ENCODE measurements around the gene ISG20L2. TPM values are rescaled to one million over a fixed set of nuclear protein-coding genes. Genes with fewer than 3 reads are reported as not detected.

Gene ISG20L2
- total RNA-seq, 2 donors from 2014 or later, result 13.6 to 18.0 TPM

DNA sequence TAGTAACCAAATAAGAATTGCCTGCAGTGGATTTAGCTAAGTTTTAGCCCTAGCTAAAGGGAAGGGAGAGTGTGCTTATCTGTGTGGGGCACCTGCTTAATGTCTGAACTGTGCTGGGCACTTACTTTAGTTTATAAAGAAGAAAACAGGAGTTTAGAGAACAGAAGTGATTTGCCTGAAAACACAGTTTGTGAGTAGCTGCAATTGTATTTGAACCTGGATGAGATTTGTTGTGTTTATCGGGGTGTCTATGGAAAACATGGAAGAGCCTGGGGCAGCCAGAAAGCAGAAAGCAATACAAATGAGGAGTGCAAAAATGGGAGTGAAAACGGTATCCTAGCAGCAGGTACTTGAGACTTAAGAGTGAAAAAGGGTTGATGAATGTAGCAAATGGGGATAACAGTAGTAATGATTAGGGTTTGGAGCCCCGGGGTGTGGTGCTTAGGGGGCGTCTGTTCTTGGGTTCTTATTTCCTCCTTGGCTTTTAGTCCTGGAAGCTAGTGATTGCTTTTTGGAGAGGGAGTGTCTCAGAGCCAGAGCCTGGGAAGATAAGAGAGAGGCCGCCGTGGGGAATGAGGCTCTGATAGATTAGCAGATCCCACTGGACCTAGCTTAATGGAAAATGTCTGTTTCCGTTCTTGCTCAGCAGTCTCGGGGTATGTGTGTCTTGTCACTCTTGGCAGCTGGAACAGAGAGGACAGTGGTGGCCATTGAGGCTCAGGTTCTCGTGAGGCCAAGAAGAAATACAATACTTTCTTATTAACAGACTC, 44.3 kb upstream of the ISG20L2 start:
- peaks cover 7% of the 10 kb centered on the region for H3K36me3 ChIP-seq
- no peak overlapping the region for H3K4me3 ChIP-seq
- H3K9me3 ChIP-seq, result no peaks in the 10 kb centered on the region
- TF ChIP-seq, protein P1, sequence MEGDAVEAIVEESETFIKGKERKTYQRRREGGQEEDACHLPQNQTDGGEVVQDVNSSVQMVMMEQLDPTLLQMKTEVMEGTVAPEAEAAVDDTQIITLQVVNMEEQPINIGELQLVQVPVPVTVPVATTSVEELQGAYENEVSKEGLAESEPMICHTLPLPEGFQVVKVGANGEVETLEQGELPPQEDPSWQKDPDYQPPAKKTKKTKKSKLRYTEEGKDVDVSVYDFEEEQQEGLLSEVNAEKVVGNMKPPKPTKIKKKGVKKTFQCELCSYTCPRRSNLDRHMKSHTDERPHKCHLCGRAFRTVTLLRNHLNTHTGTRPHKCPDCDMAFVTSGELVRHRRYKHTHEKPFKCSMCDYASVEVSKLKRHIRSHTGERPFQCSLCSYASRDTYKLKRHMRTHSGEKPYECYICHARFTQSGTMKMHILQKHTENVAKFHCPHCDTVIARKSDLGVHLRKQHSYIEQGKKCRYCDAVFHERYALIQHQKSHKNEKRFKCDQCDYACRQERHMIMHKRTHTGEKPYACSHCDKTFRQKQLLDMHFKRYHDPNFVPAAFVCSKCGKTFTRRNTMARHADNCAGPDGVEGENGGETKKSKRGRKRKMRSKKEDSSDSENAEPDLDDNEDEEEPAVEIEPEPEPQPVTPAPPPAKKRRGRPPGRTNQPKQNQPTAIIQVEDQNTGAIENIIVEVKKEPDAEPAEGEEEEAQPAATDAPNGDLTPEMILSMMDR (IDR thresholded peaks at IDR 0.05), result no peak
- peak overlapping the region; percentile 21 to 59 for H3K27ac ChIP-seq
- no peak for DNase-seq (ENCODE audit: low spot score)
- no peaks in the 10 kb centered on the region for H3K27me3 ChIP-seq
- peaks cover 0 to 75% of the 10 kb centered on the region in 2 donors for H3K4me1 ChIP-seq

DNA sequence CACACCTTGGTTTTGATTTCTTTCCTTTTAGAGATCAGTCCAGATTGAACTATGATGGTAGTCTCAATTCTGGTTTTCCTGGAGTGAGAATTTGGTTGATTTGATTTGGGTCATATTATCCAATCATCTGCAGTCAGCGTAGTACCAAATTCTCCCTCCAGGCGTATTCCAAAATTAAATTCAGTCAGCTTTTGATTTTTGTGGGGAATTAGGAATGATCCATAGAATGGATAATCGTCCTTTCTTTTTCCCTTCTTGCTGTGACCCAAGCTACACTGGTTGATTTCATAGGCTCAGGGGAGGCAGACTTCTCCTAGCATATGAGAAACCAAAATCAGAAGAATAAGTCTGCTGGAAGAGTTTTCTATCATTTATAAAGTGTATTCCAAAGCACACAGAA, 43.7 kb upstream of the ISG20L2 start:
- Histone ChIP-seq H3K4me3 (no peak overlapping the region), H3K36me3 (peaks cover 7% of the 10 kb centered on the region), H3K4me1 (peaks cover 0 to 68% of the 10 kb centered on the region in 2 donors), H3K27me3 (no peaks in the 10 kb centered on the region), H3K27ac (peak overlapping the region; percentile 21 to 59), H3K9me3 (no peaks in the 10 kb centered on the region)
- TF ChIP-seq, protein P1 (IDR thresholded peaks at IDR 0.05), result no peak
- DNase-seq (ENCODE audit: low spot score), result no peak

DNA sequence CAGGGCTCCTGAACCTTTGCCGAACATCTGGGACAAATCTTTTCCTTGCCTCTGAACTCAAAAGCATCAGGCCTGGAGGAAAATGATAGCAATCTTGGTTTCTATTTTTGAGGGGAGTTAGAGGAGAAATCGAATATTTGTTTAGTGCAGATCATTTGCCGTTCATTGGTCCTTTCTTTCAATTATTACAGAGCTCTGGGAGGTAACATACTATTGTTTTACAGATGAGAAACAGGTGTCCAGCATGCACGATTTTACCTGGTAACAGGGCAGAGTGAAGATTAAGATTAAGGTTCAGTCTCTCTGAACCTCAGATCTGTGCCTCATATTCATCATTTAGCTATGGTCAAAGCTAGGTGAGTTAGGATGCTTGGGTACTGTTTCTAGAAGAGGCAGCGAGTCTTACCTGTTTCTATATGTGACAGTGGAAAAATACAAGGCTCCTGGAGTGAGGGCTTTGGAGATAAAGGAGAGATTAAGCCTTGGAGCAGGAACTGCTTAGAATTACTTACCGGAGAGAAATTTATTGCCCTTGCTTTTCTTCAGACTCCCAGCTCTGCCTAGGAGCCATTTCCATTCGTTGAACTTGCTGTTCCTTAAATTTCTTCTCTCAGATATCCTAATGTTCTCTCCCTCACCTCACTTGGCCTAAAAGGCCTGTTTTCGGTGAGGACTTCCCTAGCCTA, 40.2 kb upstream of the ISG20L2 start:
- Histone ChIP-seq H3K9me3 (no peaks in the 10 kb centered on the region), H3K4me1 (peaks cover 0 to 69% of the 10 kb centered on the region in 2 donors), H3K4me3 (peak overlapping the region; percentile 88 to 98), H3K27me3 (no peaks in the 10 kb centered on the region), H3K27ac (peak overlapping the region; percentile 92 to 94), H3K36me3 (peaks cover 7% of the 10 kb centered on the region)
- TF ChIP-seq, protein P1 (IDR thresholded peaks at IDR 0.05), result no peak
- DNase-seq (ENCODE audit: low spot score), result no peak

DNA sequence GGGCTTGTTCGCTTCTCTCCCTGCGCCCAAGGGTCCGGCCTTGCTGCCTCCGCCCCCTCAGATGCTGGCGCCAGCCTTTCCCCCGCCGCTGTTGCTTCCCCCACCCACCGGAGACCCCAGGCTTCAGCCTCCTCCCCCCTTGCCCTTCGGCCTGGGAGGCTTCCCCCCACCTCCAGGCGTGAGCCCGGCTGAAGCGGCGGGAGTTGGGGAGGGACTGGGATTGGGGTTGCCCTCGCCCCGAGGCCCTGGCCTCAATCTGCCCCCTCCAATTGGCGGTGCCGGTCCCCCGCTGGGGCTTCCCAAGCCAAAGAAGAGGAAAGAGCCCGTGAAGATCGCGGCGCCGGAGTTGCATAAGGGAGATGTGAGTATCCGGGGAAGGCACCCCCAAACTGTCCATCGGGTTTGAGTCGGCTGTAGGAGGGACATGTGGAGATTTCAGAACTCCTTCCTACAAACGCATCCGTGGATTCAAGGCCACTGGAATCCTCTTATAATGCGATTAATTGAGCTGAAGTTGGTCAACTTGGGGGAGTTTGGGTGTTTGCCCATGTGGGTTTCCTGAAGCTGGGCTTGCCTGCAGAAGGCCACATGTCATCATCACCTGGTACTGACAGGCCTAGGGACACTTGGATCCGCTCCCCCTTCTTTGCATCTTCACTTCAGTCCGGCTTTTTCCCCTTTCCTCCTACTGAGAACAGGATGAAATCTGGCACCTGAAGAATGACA, 39.5 kb upstream of the ISG20L2 start:
- peaks cover 7% of the 10 kb centered on the region for H3K36me3 ChIP-seq
- TF ChIP-seq, protein P1 (IDR thresholded peaks at IDR 0.05), result no peak
- peak overlapping the region; percentile 88 to 98 for H3K4me3 ChIP-seq
- peak overlapping the region; percentile 92 to 94 for H3K27ac ChIP-seq
- H3K27me3 ChIP-seq, result no peaks in the 10 kb centered on the region
- peaks cover 0 to 62% of the 10 kb centered on the region in 2 donors for H3K4me1 ChIP-seq
- H3K9me3 ChIP-seq, result no peaks in the 10 kb centered on the region
- DNase-seq (ENCODE audit: low spot score), result no peak

DNA sequence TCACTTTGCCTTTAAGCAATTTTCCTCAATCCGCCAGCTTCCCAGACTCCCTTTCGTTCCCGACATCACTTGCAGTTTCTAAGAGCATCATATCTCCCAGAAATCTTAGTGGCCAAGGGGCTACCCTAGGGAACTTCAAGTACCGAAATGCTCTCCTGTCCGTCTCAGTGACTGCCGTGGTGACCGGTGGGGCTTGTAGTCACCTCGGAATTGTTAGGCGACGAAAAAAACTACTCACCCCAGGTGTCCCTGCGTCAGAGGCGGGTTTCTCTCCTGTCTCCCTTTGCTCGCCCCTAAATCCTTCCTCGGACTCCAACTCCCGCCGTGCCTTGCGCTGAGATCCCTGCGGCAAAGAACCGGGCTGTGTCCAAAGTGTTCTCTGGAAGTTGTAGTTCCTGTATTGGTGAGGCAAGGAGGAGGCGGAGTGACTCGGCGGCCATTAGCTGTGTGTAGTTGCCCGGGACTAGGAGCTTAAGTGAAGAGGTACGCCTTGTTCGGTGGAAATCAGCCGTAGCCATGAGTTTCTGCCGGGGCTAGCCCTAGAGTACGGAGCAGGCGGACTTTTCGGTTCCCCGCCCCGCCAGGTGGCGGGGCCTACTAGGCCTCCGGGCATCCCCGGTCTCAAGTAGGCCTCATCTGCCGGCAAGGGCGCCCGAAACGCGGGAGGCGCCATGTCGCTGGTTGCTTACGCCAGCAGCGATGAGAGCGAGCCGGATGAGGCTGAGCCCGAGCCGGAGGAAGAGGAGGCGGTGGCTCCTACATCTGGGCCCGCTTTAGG, 38.7 kb upstream of the ISG20L2 start, which contains the start of gene PRCC:
Gene PRCC (plus strand): TSS at position 435 of the 778 bp plus-strand sequence. CDS start 237 bp downstream, at position 672.
- H3K4me1 ChIP-seq, result peaks cover 0 to 55% of the 10 kb centered on the region in 2 donors
- peak within 1 kb of the TSS; percentile 88 to 98 for H3K4me3 ChIP-seq
- DNase-seq (ENCODE audit: low spot score), result peak; percentile 99
- no peaks in the 10 kb centered on the region for H3K9me3 ChIP-seq
- peaks cover 7% of the 10 kb centered on the region for H3K36me3 ChIP-seq
- TF ChIP-seq, protein P1 (IDR thresholded peaks at IDR 0.05), result no peak
- peak within 1 kb of the TSS; percentile 92 to 94 for H3K27ac ChIP-seq
- H3K27me3 ChIP-seq, result no peaks in the 10 kb centered on the region

Measured in right atrium auricular region (tissue), 2 donors.